Colonic mucosa (tissue), 4 donors: ENCODE results near the gene EN1. TPM values are rescaled to one million over a fixed set of nuclear protein-coding genes. Genes with fewer than 3 reads are reported as not detected.

Experiments used
- DNase-seq: peaks from one replicate; pipeline ENCODE4 v3.0.0-alpha.2; 2020
- H3K27ac ChIP-seq: fragments of 200-600 bp; one replicate; pipeline ENCODE4 v1.8.0; 2021
- H3K27me3 ChIP-seq: fragments of 200-600 bp; one replicate; pipeline ENCODE4 v1.8.0; 2021
- H3K36me3 ChIP-seq: fragments of 200-600 bp; one replicate; pipeline ENCODE4 v1.8.0; 2021
- H3K4me1 ChIP-seq: fragments of 200-600 bp; one replicate; pipeline ENCODE4 v1.8.0; 2021; ENCODE audit warnings: mild to moderate bottlenecking
- H3K4me3 ChIP-seq: fragments of 200-600 bp; one replicate; pipeline ENCODE4 v1.8.0; 2021
- H3K9ac ChIP-seq, 2 donors: one replicate each; pipeline ENCODE4 v1.7.0; 2013; ENCODE audit warnings: control low read depth in 2 of 2, low read depth in 2 of 2, low read length in 2 of 2
- H3K9me3 ChIP-seq: fragments of 200-600 bp; one replicate; pipeline ENCODE4 v1.8.0; 2021
- CTCF ChIP-seq: fragments of 200-600 bp; IDR thresholded peaks from one replicate; pipeline ENCODE4 v1.8.0; 2022; ENCODE audit warnings: antibody characterized with exemption, mild to moderate bottlenecking
- intact Hi-C: fragments of 100-400 bp; cut with DNase I; formaldehyde crosslinking; loops from one replicate; pipeline ENCODE4 v1.14.1; 2022
- total RNA-seq, 2 donors: library from RNA; stranded (reverse); fragmentation: NEBNext Ultra II Directional in 1 of 2; extraction: Animal tissue kit (Norgen Biotek cat#: 25700) in 1 of 2; gene quantifications; one replicate each; pipeline ENCODE4 v1.2.1, GENCODE V29; 2021
- donor health status: healthy.
- donor health status: DM: no; HTN: no; CAD: no.
- donor health status: DM: no; HTN: no; CAD: no.

The EN1 gene
- total RNA-seq, 2 donors from 2014 or later: not detected

GRCh38 chr2:118849226-118850167 is 2.0 kb upstream of the EN1 start:
- intact Hi-C loops: loop anchor here (5.0 to 10.0 kb wide), 2 partner anchors 355 to 802 kb away; no protein-coding TSS in a partner anchor
- Histone ChIP-seq H3K36me3 (no peaks in the 10 kb centered on the region), H3K9me3 (no peaks in the 10 kb centered on the region), H3K4me3 (no peak overlapping the region), H3K4me1 (peaks cover 9% of the 10 kb centered on the region), H3K27me3 (peaks cover 94% of the 10 kb centered on the region), H3K9ac (no peak overlapping the region), H3K27ac (no peak overlapping the region)
- TF ChIP-seq CTCF: no peak
- no peak for DNase-seq

- H3K9ac ChIP-seq: no peak overlapping the region
- H3K4me1 ChIP-seq: peaks cover 9% of the 10 kb centered on the region
- H3K27ac ChIP-seq: no peak overlapping the region
- TF ChIP-seq CTCF: no peak
- no peak for DNase-seq
- intact Hi-C loops: no loop called here
- H3K27me3 ChIP-seq: peaks cover 94% of the 10 kb centered on the region
- no peaks in the 10 kb centered on the region for H3K9me3 ChIP-seq
- no peak overlapping the region for H3K4me3 ChIP-seq
- H3K36me3 ChIP-seq: no peaks in the 10 kb centered on the region
Measured at GRCh38 chr2:118848381-118849225, 1.2 kb upstream of the EN1 start.

GRCh38 chr2:118847762-118848172 is 319 bp upstream of the EN1 start:
- Histone ChIP-seq H3K9ac (no peak overlapping the region), H3K4me3 (peak overlapping the region; percentile 13), H3K9me3 (no peaks in the 10 kb centered on the region), H3K36me3 (no peaks in the 10 kb centered on the region), H3K27me3 (peaks cover 94% of the 10 kb centered on the region), H3K4me1 (peaks cover 9% of the 10 kb centered on the region), H3K27ac (no peak overlapping the region)
- intact Hi-C loops: no loop called here
- TF ChIP-seq CTCF: no peak
- no peak for DNase-seq

- H3K4me3 ChIP-seq: peak overlapping the region; percentile 13
- intact Hi-C loops: no loop called here
- DNase-seq: no peak
- H3K27ac ChIP-seq: no peak overlapping the region
- no peak for TF ChIP-seq CTCF
- peaks cover 9% of the 10 kb centered on the region for H3K4me1 ChIP-seq
- no peaks in the 10 kb centered on the region for H3K9me3 ChIP-seq
- no peak overlapping the region for H3K9ac ChIP-seq
- peaks cover 94% of the 10 kb centered on the region for H3K27me3 ChIP-seq
- no peaks in the 10 kb centered on the region for H3K36me3 ChIP-seq
Measured at GRCh38 chr2:118846442-118846952, 951 bp downstream of the EN1 start.
